NCI-H226 (cell line): Measurements from ENCODE around the gene FOXF1.

Source experiments
- DNase-seq: peaks from one replicate; pipeline ENCODE4 v3.0.0-alpha.2; 2015

FOXF1 gene

DNA sequence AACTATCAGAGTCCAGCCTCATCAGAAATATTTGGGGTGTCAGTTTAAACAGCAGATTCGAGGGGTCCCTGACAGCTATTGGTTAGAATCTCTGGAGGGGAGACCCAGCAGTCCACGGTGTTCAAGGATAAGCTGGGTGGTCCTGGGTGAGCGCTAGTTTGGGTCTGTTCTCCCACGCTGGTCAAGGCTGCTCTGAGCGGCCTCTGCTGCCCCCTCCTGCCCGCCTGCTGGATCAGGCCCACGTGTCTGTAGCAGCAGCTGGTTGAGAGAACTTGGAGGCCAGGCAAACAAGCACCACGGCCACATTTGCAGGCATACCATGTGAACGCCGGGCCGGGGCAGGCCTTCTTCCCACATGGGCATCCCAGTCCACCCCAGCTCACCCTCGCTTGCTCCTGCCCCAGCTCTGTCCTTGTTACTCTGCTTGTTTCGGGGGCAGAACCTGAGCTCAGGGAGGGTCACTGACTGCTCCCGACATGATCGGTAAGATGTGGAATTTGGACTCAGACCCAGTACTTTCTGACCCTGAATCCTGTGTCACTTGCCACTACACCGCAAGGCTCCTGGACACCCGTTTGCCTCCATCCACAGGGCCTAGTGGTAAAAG lies 7.4 kb downstream of the FOXF1 start:
- DNase-seq, result peak; percentile 32

GRCh38 chr16:86519007-86519648 lies 8.8 kb downstream of the FOXF1 start:
- no peak for DNase-seq

- DNase-seq, result peak; percentile 32
Measured at GRCh38 chr16:86519649-86520316, 9.5 kb downstream of the FOXF1 start.

GRCh38 chr16:86520317-86521210 lies 10.2 kb downstream of the FOXF1 start:
- no peak for DNase-seq

GRCh38 chr16:86521236-86522197 lies 11.2 kb downstream of the FOXF1 start:
- DNase-seq, result no peak

GRCh38 chr16:86522634-86523033 lies 12.3 kb downstream of the FOXF1 start:
- no peak for DNase-seq

DNA sequence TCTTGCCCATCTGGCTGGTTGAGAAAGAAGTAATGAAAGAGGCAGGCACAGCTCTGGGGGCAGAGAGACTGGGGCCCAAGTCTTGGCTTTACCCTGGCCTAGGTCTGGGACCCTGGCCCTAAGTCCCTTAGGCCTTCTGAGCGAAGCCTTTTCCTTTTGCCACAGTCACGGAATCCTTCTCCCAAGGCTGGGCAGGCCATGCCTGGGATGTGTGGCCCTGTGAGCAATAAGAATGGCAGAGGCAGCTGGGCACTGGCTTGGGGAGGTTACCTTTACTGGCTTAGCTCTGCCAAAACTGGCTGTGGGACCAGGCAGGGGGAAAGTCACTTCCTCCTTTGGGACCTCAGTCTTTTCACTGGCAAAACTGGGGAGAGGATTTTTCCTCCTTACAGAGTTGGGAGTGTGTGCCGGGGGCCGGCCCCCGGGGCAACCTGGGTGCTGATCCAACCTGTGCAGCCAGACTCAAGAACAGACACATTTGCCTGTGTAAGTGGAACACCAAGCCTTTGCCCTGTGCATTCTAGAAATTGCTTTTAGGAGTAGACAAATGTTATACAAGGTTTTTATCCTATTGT lies 12.9 kb downstream of the FOXF1 start:
- no peak for DNase-seq

DNA sequence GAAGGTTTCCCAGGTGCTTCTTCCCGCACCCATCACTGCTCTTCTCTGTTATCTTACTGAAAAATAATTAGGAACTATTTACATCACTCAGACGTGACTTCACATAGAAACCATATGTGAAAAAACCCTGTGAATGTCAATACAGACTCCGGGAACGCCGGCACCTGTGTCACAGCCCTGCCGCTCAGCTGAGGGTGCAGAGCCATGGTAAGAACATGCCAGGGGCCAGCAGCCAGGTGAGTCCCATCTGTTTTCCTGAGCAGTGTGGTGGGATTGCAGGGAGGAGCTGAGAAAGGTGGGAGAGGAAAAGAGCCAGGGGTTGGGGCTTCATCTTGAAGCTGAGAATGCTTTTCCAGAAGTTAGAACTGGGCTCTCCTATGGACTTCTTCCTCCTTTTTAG lies 13.7 kb downstream of the FOXF1 start:
- no peak for DNase-seq

GRCh38 chr16:86525696-86526095 lies 15.4 kb downstream of the FOXF1 start:
- no peak for DNase-seq

DNA sequence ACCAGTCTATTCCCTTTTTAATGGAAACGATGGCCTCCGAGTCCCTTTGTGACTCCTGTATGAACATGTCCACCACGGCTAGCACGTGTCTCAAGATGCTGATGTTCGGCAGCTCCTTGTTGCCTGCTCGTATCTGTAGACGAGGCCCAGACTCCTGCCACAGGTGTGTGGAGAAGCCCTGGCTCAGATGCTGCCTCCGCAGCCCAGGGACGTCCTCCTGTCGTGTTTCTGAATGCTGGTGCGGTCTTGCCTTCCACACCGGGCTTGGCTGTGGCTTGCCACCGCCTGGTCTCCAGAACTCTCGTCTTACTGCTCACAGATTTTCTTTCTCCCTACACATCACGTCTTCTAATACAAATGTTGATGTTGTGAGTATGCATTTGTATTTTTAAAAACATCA lies 17.0 kb downstream of the FOXF1 start:
- no peak for DNase-seq

DNA sequence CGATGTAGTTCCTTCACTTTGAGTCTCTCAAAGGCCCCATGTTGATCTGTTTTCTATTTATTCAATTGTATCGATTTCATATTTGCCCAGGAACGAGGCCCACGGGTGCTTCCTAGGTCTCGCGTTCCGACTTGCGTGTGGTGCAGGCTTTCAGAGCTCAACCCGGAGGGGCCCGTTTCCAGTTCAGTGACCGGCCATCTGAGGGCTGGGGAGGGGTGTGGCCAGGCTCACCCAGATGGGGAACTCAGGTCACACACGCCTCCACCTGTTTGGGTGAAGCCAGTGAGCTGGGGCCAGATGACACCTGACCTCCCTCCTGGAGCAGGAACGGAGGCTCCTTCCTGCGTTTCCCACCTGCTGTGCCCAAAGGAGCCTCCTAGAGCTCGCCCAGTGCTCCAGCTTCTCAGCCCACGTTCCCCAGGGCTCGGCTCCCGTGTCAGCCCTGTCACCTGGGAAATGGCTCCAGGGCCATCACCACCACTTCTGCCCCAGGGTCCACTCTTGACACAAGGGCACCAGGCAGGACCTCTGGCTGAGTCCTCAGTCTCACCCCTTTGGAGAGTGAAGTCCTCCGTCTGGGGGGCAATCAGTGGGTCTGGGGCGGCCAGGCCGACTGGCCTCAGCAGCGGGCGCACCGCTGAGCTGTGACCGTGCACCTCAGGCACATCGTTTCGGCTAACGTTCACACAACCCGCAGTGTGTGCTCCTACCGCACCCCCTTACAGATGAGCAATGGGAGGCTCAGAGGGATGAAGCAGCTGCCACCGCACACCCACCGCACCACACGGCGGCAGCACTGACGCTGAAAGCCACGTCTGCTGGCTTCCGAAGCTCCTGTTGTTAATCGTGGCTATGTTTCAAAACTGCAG lies 18.0 kb downstream of the FOXF1 start:
- DNase-seq, result no peak

- DNase-seq, result peak; percentile 37
Measured at GRCh38 chr16:86529160-86529559, 18.8 kb downstream of the FOXF1 start.

DNA sequence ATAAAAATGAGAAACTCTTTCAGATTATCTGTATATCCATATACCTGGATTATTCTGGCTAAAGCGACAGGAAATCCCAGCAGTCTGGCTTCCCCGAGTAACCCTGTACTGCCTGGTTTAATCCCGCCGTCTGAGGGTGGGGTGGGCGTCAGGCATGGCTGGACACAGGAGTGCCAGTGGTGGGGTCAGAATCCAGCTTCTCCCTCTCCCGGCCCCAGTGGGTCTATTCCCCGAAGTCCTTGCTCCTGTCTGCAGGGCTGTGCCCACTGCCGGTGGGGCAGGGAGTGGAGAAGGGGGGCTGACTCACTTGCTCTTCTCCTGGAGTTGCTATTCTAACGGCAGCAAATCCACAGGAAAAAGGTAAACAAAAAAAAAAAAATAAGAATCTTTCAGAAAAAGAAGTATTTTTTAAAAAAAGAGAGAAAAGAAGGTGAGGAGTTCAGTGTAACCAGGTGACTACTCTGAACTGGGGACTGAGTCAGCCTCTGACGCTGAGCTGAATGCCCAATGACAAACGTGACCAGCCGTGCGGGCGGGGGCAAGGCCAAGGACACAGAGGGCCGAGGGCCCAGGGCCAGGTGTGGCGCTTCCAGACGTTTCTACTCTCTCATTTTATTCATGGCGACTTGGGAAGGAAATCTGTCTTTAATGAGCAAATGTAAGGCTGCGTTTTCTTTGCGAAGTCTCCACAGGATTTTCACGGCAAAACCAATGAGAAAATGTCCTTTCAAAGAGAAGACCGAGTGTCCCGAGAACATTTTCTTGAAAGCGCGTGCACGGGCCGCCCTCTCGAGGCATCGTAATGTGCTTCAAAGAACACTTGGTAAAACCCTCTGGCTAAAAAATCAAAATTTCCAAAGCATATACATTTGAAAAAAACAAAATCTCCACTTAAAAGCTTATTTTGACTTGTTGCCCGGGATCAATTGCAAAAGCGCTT lies 20.2 kb downstream of the FOXF1 start:
- DNase-seq, result no peak

GRCh38 chr16:86531191-86531545 lies 20.8 kb downstream of the FOXF1 start:
- DNase-seq, result no peak

DNA sequence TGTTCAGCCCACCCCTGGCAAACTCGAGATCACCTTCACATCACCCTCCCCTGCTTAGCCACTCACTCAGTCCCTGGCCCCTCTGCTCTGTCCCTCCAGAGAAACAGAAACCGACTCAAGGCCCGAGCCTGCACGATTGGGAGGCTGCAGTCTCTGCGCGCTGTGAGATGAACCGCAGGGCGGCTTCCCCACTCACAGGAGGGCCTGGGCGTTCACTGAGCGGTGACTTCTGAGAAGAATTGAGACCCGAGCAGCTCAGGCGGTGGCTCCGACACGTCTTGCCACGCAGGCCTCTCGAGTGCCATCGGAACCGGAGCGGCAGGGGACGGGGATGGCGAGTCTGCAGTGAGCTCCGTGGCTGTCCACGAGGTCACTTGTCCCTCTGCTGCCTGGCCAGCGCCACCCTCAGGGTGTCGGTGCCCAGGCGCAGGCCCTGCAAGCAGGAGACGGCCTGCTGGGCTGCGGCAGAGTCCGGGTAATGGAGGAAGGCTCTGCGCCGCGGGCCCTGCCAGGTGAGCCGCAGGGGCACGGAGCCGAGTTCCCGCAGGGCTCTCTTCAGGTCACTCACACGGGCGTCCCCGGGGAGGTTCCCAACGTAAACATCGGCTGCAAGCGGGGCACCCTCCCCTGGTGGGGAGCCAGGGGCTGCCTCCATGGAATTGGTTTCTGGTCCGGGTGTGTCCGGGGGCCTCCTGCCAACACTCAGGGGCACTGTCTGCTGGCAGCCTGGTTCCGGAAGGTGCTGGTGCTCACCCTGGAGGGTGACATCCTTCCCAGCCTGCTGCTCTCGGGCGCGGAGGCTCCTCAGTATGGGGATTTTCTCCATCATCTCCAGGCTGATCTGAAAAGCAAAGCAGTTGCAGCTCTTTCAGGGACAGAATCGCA lies 21.6 kb downstream of the FOXF1 start:
- DNase-seq, result no peak

DNA sequence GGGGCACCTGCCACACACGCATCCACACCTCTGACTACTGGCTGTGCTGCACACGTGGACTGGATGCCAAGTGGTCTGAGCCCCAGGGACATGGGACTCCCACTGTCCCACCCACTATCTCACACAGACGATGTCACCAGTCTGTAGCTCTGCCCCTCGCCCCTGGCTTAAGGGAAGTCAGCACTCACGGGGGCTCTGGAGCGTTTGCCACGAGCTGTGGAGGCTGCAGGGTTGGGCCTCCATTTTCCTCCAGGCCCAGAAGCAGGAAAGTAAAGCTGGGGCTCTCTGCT lies 22.1 kb downstream of the FOXF1 start:
- DNase-seq, result no peak

DNA sequence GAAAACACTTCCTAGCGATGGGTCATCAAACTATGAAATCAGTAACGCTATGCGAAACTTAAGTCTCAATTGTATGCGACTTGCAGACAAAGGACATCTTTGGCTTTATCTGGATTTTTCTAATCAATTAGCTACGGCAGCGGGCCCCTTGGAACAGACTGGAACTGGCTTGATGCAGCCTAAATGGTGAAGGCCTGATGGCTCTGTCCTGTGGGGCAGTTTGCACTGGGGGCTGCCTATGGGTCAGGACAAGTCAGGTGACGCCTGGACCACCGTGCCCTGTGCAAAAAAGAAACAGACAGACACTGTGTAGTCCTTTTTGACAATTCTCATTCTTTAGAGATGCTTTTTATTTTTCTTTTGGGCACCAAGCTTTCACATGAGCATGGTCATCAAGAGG lies 22.7 kb downstream of the FOXF1 start:
- DNase-seq, result no peak

DNA sequence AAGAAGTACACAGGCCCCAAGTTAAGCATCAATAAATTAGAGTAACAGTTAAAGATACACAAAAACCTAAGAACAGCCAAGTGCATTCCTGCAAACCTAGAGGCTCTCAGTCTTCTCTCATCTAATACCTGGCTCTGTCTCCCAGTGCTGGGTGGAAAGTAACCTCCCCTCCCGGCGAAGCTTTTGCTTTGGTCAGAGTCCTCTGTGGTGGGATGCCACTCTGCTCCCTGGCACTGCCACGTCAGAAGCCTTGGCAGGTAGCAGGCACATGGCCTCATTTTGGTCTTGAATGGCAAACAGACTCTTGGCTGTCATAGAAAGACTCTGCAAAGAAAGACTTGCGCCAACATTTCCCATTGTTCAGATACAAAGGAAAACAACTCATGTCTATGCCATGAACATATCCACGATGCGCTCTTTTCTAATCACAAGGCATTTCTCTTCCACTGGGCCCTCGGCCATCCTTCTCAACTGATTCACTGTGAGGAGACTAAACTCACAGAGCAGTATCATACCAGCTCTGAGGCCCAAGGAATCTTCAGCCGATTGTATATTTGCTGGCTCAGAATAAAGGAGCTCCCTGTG lies 23.5 kb downstream of the FOXF1 start:
- no peak for DNase-seq
